Coronary artery (tissue), 2 donors: Measurements from ENCODE around the gene KMT2E.

Experiments used
- DNase-seq: peaks from one replicate; pipeline ENCODE4 v3.0.0-alpha.2; 2017; ENCODE audit warnings: low spot score
- H3K27ac ChIP-seq, 2 donors: fragments of 200-600 bp; sonication (generic); one replicate each; pipeline ENCODE4 v1.5.1; 2016 to 2019
- H3K4me3 ChIP-seq: fragments of 200-600 bp; sonication (generic); 2 replicates; pipeline ENCODE4 v1.5.1; 2016; ENCODE audit warnings: mild to moderate bottlenecking, moderate library complexity
- CTCF ChIP-seq: fragments of 200-600 bp; sonication (generic); IDR thresholded peaks from one replicate; pipeline ENCODE4 v1.5.1; 2019; ENCODE audit warnings: antibody characterized with exemption

Gene KMT2E

GRCh38 chr7:105086850-105087249 lies 72.8 kb downstream of the KMT2E start:
- Histone ChIP-seq H3K27ac (no peak overlapping the region), H3K4me3 (no peak overlapping the region)
- TF ChIP-seq CTCF, result no peak
- no peak for DNase-seq

- no peak overlapping the region for H3K4me3 ChIP-seq
- no peak for TF ChIP-seq CTCF
- no peak overlapping the region for H3K27ac ChIP-seq
- DNase-seq, result no peak
Observed at GRCh38 chr7:105087981-105088380, 74.0 kb downstream of the KMT2E start.

- no peak for TF ChIP-seq CTCF
- no peak overlapping the region for H3K4me3 ChIP-seq
- DNase-seq, result no peak
- H3K27ac ChIP-seq, result no peak overlapping the region
Observed at GRCh38 chr7:105088456-105088855, 74.5 kb downstream of the KMT2E start.

GRCh38 chr7:105094966-105095365 lies 81.0 kb downstream of the KMT2E start:
- no peak for TF ChIP-seq CTCF
- no peak for DNase-seq
- Histone ChIP-seq H3K4me3 (no peak overlapping the region), H3K27ac (no peak overlapping the region)

- TF ChIP-seq CTCF, result no peak
- no peak overlapping the region for H3K27ac ChIP-seq
- H3K4me3 ChIP-seq, result no peak overlapping the region
- DNase-seq, result no peak
Observed at GRCh38 chr7:105096306-105096705, 82.3 kb downstream of the KMT2E start.

GRCh38 chr7:105097619-105098018 lies 83.6 kb downstream of the KMT2E start:
- no peak overlapping the region for H3K4me3 ChIP-seq
- no peak for DNase-seq
- peak overlapping the region in 1 of 2 donors; percentile 9 for H3K27ac ChIP-seq
- no peak for TF ChIP-seq CTCF

- Histone ChIP-seq H3K4me3 (no peak overlapping the region), H3K27ac (no peak overlapping the region)
- TF ChIP-seq CTCF, result no peak
- no peak for DNase-seq
Observed at GRCh38 chr7:105098863-105099515, 85.0 kb downstream of the KMT2E start.
